Right renal cortex interstitium (tissue), 3 donors: ENCODE data around the gene RAPGEF6. TPM values are rescaled to one million over a fixed set of nuclear protein-coding genes. Genes with fewer than 3 reads are reported as not detected.
"Not testable (repeated sequence)": the region's sequence is repeated elsewhere in the genome, so short reads cannot be mapped to it uniquely, and the experiment has no call there.

Experiments used
- DNase-seq, 3 donors: peaks; one replicate each; pipeline ENCODE4 v3.0.0-alpha.2; 2013; ENCODE audit warnings: low read depth in 3 of 3, low spot score in 2 of 3
- polyA plus RNA-seq, 3 donors: library from polyadenylated mRNA; unstranded; fragments of 120-200 nt; gene quantifications; one replicate each; pipeline ENCODE4 v1.2.1, GENCODE V29; 2013; ENCODE audit not compliant: insufficient read length in 3 of 3

RAPGEF6 gene
- polyA plus RNA-seq, 3 donors, result 13.3 to 18.3 (median 14.7) TPM

DNA sequence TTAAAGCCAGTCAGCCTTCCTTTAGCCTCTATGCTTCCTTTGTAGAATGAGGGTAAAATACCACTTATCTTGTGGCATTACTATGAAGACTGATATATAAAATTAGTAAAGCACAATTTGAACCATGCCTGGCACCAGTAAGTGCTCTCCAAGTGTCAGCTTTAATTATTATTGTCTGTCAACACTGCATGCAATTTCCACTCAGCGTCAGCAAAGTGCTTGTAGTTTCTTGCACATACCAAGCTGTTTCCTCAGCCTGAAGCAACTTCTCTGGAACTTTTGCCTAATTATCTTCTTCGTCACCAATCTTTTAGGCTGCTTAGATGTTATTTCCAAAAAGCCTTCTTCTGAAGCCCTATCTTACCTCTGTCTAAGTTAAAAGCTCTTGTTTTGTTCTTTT is 193.8 kb downstream of the RAPGEF6 start:
- no peak for DNase-seq

DNA sequence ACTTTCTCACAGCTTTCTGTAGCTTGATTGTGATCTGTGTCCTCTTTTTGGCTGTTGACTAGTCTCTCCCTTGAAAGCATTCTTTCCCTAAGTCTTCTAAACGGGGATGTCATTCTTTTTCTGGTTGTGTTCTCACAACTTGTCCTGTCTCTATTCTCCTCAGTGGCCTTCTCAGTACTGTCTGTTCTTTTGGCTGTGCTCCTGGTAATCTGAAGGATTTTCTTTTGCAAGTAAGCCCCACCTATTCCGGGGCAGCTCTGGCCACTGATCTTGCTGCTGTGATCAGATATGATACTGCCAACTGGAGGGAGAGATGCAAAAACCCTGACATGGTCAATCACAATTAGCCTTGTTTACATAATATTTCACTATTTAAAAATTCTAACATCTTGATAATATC is 198.9 kb downstream of the RAPGEF6 start:
- DNase-seq, result no peak

DNA sequence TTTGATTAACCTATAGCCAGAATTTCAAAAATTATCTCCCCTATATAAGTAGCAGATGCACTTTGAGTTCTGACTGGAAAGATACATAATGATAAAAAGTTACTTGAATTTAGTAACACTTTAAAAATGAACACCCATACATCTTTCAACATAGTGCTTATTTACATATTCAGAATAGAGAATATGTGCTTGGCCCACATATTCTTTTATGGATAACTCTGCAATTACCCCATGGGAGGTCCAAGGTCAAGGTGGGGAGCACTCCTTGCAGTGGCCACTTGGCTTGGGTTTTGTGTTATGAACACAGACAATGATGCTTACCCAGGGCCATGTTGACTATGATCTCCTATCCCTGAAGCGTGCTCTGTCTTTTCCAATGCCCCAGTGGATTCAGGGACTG is 201.9 kb downstream of the RAPGEF6 start:
- DNase-seq, result no peak

DNA sequence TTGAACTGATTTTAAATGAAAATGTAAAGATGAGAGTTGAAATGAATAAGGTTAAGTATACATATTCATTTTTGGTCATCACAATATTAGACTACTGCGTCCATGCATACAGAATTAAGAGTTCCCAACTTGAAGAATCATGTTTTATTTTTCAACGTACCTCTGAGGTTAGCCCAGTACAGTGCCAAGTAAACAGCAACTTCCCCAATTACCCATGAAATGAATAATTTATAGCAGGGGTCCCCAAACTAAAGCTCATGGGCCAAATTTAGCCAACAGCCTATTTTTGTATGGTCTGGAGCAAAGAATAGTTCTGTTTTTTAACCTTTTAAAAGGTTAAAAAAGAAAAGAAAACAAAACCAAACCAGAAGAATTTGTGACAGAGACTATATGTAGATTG is 203.2 kb downstream of the RAPGEF6 start:
- no peak for DNase-seq

DNA sequence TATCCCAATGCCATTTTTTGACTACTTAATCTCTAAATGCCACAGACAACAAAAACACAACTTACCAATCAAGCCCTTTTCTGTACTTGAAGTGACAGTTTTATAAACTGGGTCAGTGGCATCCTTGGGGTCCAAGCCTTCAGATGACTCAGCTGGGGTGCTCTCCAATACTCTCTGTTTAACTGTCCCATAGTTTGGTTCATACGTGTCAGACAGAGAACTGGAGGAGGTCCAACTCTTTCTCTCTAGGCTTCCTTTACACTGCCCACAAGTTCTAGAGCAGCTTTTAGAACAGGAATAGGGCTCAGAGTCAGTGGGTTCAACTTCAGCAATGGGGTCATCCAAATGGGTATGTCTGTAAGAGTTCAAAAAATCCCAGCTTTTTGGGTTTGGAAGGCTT is 204.2 kb downstream of the RAPGEF6 start:
- DNase-seq, result no peak

DNA sequence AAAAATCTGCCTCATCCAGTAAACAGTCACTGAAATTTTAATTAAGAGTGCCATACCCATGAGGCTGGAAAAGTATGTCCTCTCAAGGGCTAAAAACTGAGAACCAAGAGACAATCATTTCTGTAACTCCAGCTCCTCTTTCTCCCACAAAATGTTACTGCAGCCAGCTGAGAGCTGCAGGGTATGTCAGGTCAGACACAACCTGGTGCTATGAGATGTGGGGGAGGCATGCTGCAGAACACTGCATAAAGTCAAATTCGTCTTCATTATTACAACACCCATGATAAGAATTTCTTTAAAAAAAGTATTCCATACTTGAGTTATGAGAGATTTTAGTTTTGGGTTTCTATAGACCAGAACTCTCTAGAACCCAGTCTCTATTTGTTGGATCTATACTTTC is 209.0 kb downstream of the RAPGEF6 start:
- DNase-seq, result no peak

DNA sequence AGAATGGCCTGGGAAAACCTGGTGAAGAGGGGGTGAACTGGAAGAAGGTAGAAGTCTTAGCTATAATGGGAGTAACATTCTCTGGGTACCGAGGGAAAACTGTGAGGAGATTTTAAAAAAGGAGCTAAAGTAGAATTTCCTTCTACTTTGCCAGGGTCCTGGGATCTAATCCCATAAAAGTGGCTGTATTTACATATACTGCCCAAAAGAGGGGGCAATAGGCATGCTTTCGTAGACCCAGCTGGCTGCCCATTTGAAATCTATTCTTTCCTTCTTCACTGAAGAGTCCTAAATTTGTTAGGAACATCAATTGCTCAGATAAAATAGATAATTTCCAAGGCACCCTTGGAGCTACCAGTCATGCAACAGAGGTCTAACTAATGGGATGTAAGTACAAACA is 212.0 kb downstream of the RAPGEF6 start:
- no peak for DNase-seq

DNA sequence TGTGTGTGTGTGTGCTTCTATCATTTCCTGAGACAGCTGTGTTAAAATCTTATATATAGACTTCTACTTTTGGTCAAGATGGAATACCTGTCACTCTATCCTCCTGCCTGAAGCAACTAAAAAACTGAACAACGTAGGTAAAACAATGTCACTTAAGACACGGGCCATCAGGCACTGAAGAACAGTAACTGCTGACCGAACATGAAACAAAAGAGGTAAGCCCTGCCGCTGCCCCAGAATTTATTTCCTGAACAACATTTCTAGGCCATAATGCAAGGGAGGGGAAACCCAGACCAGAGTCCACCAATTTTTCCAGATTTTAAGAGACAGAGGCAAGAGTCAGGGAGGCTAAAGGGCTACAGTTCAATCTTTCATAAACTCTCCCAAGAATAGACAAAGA is 215.2 kb downstream of the RAPGEF6 start:
- DNase-seq, result no peak

DNA sequence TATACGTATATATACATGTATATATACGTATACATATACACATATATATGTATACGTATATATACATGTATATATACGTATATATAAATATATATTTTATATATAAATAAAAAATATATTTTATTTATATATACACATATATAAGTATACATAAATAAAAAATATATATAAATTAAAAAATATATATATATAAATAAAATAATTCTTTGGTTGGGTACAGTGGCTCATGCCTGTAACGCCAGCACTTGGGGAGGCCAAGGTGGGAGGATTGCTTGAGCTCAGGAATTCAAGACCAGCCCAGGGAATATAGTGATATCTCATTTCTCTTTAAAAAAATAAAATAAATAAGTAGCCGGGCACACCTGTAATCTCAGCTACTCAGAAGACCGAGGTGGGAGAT is 216.2 kb downstream of the RAPGEF6 start:
- no peak for DNase-seq

DNA sequence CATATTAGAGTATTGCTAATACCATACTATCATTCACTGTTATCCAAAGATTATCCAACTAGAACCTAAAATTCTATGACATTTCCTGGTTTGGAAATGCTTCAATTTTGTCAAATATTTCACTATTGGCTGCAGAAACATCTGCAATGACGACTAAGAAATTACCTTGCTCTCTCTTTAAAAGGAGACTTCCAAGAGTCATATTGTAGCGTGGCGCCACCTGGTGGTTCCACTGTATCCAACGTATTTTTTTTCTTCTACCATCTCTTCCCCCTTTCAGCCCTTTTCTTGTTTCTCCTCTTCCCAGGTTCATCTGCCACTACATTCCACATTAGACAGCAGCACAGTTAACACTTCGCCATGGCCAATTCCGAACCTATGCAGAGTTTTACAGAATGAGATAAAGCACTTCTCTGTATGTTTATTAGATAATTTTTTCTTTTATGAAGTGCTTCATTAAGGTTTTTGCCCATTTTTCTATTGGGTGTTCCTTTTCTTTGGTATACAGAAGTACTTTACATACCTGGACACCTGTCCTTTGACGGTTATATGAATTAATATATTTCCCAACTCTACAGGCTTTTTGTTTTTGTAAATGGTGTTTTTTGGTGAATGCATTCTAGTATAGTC is 217.7 kb downstream of the RAPGEF6 start:
- DNase-seq, result peak; percentile 31 to 48 (median 45)

DNA sequence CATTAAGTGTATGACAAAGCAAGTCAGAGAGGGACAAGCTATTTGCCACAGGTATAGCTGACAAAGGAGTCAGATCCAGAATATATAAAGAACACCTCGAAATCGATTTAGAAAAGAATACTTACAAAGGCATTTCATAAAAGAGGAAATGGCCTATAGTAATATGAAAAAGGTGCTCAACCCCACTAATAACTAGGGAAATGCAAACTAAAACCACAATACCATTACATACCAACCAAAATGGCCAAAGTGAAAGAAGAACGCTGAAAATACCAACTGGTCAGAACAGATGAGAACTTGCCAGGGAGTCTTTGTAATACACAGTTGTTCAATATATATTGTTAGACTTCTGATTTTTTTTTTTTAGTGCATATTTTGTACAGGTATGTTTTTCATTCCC is 218.3 kb downstream of the RAPGEF6 start:
- DNase-seq, result no peak

DNA sequence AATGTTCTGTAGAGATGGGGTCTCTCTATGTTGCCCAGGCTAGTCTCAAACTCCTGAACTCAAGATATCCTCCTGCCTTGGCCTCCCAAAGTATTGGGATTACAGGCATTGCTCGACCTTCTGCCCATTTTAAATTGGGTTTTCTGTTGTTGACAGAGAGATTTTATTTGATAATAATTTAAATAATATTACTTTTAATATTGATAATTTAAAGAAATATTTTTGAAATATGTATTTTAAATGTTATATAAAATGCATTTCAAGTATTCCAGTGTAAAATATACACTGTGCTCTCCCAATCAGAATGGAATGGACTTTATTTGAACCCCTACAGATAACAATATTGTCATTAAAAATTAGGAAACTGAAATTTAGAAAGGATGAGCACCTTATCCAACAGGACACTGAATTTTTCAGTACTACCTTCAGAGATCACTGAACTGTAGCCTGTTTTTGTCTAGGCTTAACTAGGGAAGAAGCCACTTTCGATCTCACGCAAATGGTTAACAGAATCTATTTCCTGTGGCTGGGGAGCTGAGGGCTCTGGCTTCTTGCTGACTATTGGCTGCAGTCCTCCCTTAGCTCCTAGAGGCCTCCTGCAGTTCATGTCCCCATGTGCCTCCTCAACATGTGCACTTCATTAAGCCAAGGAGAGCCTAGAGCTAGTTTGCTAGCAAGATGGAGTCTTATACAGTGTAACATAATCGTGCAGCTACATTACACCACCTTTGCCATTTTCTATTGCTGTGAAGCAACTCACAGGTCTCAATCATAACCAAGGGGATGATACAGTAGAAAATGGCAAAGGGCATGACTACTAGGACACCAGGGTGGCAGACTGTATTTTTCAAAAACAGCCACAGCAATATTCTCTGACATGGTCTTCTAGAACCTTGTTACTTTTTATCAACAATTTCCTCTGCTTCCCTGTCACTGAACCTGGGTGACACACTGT is 221.1 kb downstream of the RAPGEF6 start:
- no peak for DNase-seq

DNA sequence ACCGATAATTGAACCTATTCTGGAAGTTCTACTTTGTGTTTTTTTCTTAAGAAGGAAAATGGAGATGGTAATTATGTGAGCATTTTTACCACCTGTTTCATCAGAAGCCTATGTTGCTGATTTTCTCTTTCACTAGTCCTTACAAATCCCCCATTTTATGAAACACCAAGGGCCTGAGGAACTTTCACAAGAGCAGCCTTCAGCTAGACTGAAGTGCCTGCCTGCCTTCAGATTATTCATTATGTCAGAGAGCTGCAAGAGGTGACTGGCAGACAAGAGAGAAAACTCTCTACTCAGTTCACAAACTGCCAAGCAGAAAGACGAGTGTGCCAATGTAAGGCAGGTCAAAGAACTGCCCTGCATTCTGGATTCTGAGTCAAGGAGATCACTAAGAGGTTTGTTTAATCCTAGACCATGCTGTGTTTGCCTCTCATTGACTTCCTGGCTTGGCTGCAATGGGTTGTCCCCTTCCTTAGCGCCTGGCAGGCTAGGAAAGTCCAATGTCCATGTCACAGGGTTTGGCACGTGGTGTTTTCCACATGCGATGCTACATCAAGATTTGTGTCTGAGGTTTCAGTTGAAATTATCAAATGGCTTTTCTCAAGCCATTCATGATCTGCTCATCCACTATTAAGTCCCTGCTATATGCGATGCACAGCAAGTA is 227.9 kb downstream of the RAPGEF6 start:
- DNase-seq, result no peak

DNA sequence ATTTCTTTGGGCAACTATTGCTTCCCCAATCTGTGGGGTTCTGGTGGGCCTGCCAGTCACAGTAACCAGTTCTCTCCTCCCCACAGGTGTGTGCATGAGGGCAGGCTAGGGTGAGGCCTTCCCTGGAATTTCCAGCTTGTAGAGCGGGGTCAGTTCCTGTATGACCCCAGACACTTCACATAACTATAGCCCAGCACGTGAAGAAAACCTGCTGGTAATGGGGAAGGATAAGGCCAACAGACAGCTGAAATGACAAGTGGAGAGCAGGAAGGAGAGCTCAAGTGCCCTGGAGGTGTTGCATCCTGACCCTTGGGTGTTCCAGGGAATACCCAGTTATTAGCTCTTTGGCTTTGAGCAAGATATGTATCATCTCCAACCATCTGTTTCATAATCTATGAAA is 229.0 kb downstream of the RAPGEF6 start:
- no peak for DNase-seq

DNA sequence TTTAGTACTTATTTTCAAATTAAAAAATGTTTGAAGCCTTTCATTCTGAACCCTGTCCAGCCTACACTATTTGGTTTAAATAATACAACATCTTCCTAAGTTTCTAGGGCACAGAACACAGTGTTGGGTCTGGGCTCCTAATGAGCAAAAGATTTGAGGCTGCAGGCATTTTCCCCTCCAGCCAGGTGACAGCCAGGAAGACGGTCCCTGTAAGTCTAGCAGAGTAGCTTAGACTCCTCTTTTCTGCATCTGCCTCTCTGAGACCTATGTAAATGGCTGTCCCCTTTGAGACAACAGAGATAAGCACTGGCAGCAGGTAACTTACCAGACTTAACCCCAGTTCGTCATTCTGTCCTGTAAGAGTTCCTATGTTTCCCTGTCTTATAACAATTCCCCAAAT is 229.4 kb downstream of the RAPGEF6 start:
- DNase-seq, result no peak

DNA sequence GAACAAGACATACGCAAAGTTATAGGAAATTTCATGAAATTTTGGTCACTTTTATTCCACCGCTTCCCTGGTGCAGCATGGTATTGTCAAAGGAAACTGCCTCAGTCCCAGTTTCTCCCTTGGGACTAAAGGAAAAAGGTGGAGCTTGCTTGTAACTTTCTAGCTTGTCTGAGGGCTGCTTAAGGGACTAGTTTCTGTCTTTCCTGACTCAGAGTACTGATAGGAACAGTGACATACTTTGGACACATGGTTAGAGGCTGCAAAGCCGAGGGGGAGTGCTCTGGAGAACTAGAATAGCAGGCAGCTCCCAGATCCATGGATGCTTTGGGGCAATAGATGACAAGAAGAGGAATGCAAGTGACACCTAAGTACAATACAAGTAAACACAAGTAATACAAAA is 234.4 kb downstream of the RAPGEF6 start:
- DNase-seq, result no peak

DNA sequence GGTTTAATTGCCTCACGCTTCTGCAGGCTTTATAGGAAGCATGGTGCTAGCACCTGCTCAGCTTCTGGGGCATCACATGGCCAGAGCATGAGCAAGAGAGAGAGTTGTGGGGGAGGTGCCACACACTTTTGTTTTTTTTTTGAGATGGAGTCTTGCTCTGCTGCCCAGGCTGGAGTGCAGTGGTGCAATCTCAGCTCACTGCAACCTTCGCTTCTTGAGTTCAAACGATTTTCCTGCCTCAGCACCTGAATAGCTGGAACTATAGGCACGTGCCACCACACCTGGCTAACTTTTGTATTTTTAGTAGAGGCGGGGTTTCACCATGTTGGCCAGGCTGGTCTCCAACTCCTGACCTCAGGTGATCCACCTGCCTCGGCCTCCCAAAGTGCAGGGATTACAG is 236.0 kb downstream of the RAPGEF6 start:
- DNase-seq, result not testable (repeated sequence)

DNA sequence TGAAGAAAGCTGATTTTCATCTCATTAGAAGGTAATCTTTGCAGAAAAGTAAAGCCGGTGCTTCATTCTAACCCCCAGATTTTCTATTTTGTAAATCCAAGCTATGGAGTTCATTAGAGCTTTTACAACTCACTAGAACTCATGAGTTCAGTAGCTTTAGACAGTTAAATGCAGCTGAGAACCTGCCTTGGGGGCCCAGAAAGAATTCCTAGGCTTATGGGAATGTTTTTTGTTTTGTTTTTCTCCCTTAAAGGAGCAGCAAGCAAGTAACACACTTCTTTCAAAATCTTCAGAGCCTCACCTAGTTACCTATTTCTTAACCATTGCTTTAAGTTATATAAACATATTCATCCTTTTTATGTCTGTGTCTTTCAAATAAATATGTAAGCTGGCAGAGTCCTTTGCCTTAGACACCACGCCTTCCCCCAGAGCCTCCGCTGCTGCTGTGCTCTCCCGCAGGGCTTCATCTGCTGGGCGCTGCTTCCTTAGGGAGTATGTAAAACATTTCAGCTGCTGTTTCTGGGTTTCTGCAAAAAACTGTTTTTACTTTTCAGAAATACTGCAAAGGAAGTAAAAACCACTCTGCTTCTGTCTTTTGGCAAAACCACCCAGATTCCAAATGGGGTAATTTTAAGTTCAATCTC is 238.3 kb downstream of the RAPGEF6 start:
- DNase-seq, result no peak

DNA sequence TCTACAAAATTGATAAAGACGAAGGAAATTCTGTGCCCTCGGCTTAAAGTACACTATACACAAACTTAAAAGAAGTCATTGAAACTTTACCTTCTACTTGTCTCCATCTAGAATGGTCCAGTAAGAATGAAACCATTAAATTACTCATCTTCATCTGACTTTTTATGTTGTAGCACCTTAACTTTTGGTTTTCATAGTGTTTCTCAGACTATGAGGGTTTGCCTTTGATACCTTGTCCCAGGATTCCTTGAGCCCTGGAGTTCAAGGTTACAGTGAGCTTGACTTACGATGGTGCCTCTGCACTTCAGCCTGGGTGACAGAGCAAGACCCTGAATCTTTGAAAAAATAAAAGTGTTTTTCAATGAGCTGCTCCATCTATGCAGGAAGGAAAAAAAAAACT is 239.0 kb downstream of the RAPGEF6 start:
- no peak for DNase-seq

DNA sequence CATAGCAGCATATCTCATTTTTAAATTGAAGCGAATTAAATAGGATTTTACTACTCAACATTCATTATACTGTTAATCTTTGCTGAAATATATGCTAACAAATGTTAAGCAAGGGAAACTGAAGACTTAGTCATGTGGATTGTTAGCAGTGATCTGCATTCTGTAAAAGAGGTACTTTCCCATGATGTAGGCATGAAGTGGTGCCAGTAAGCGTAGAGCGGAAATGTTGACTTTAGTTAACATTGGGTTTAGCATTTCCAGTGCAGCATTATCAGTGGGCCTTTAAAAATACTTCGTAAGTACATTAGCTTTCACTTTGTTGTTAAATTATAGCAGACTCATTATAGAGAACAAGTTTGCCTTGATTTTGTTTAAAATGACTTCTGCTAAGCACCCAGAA is 240.9 kb downstream of the RAPGEF6 start:
- DNase-seq, result no peak

DNA sequence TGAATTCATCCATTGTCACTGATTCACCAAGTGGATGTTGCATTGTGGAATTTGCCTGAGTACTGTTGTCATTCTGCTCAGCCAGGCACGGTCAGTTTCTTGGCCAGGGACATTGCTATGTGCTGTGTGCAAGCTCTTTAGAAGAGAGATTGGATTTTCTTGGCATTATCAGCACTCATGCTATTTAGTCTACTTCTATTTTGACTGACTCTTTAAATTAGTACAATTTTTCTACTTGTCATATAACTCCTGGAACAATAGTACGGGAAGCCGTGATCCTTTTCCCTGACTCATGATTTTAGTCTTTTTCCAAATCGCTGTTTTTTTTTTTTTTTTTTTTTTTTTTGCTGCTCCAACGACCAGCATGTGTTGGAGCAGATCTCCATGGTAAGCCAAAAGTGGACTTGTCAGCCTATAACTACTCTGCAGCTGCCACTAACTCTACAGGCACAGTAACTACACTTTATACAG is 241.5 kb downstream of the RAPGEF6 start:
- DNase-seq, result no peak
